ENCODE measurements around the gene PSMA5. TPM values are rescaled to one million over a fixed set of nuclear protein-coding genes. Genes with fewer than 3 reads are reported as not detected.

The PSMA5 gene
- total RNA-seq = 34.6 and 35.2 TPM in 2 replicates

DNA sequence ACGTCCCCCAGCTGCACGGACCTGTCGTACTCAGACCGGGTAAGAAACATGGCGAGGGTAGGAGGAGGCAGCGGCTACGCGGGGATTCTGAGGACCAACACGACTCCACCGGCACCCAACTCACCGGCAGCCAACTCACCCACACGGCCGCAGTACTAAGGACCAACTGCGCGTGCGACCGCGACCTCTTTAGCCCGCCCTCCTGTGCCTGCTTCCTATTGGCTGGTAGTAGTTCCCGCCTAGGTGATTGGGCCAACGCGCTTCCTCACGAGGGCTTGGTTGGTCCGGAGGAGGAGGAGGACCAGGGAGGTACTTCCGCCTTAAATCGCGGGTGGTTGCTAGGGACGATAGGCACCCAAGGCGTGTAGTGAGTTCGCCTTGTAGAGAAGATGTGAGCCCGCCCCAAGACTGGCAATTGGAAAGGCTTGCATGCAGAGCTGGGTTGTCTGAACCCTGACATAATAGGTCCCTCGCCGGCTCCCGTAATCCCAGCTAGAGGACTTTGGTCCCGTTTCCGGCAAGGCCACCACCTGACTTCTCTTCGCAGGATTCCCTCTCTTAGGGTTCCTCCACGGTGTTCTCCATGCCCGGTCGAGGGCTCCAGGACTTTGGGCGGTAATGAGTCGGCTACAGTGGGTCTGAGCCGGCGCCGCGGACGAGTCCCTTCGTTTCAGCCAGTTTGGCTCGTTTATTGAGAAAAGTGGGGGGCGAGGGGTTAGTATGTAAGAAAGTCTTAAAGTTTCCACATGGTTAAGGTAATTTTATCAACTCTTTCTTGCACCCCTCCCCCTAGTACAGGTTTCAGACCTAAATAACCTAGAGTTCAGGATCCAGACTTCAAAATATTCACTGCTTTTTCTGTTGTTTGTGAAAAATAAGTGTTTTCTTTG lies at the start of gene PSMA5:
Gene PSMA5 (minus strand): TSS at position 168 of the 890 bp plus-strand sequence. CDS start 118 bp downstream, at position 50.

DNA sequence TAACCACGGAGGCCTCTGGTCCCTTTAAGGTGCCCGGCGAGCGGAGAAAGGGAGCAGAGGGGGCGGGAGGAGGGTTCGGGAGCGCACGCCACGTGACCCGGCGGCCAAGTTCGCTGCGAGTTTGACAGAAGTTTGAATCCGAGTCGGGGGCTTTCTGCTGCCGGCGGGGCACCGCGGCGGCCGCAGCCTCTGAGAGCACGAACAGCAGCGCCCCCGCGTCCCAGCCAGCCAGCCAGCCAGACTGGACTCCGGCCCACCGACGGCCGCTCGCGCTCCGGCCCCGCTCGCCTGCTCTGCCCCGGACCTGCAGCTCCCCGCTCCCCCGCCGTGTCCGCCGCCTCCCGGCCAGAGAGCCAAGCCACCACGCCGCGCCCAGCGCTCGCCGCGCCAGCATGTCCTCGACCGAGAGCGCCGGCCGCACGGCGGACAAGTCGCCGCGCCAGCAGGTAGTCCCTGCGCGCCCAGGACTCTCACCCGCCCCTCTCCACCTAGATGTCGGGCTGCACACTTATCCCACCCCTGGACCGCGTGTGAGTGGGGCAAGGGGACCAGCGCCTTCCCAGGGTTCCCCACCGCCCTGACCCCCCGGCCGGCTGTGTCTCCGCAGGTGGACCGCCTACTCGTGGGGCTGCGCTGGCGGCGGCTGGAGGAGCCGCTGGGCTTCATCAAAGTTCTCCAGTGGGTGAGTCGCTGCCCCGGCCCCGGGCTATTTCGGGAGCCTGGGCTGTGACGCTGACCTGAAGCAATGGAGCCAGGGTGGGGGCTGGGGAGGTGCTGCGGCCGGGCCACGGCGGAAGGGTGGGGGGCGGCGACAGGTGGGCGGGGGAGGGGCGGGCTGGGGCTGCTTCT lies 40.4 kb upstream of the PSMA5 start, which contains the start of gene SYPL2:
Gene SYPL2 (plus strand): TSS at position 95 of the 849 bp plus-strand sequence. CDS start 298 bp downstream, at position 393.

GRCh38 chr1:109397581-109398342 lies 28.5 kb downstream of the PSMA5 start, which contains the start of gene SORT1:
Gene SORT1, minus strand, starts transcription at chr1:109397918. Its CDS starts 26 bp downstream, at chr1:109397892.

Other genes with a start within 250 kb of the PSMA5 start
- gene SARS1, start 212.5 kb downstream of the PSMA5 start, total RNA-seq = 274 and 292 TPM in 2 replicates
- gene CELSR2, start 176.9 kb downstream of the PSMA5 start, total RNA-seq = 1.5 TPM in 2 replicates
- gene PSRC1, start 143.3 kb downstream of the PSMA5 start, total RNA-seq = 50.4 TPM in 2 replicates
- gene MYBPHL, start 119.4 kb downstream of the PSMA5 start, total RNA-seq = not detected in 2 replicates
- gene SORT1, start 28.5 kb downstream of the PSMA5 start, total RNA-seq = 15.5 and 17.7 TPM in 2 replicates
- 0.15 and 0.17 TPM in 2 replicates for gene SYPL2, start 40.1 kb upstream of the PSMA5 start, total RNA-seq
- gene ATXN7L2, start 57.5 kb upstream of the PSMA5 start, total RNA-seq = 3.9 and 5.2 TPM in 2 replicates
- gene CYB561D1, start 67.6 kb upstream of the PSMA5 start, total RNA-seq = 3.1 and 3.2 TPM in 2 replicates
- gene AMIGO1, start 83.3 kb upstream of the PSMA5 start, total RNA-seq = 0.89 and 1.0 TPM in 2 replicates
- not detected in 2 replicates for gene GPR61, start 113.4 kb upstream of the PSMA5 start, total RNA-seq
- gene GNAI3, start 122.2 kb upstream of the PSMA5 start, total RNA-seq = 7.4 and 8.4 TPM in 2 replicates
- gene GNAT2, start 193.2 kb upstream of the PSMA5 start, total RNA-seq = 0.30 TPM in 1 of 2 replicates, not detected in the other
- 53.4 and 67.1 TPM in 2 replicates for gene AMPD2, start 193.4 kb upstream of the PSMA5 start, total RNA-seq
- 20.2 and 20.7 TPM in 2 replicates for gene GSTM4, start 229.7 kb upstream of the PSMA5 start, total RNA-seq
- gene GSTM2, start 241.6 kb upstream of the PSMA5 start, total RNA-seq = 17.7 and 19.0 TPM in 2 replicates